ENCODE data around the gene KIF6. TPM values are rescaled to one million over a fixed set of nuclear protein-coding genes. Genes with fewer than 3 reads are reported as not detected.
"Not testable (repeated sequence)": the region's sequence is repeated elsewhere in the genome, so short reads cannot be mapped to it uniquely, and the experiment has no call there.

The KIF6 gene
- total RNA-seq, 4 donors from 2014 or later = 0.47 to 2.3 (median 0.97) TPM

- Histone ChIP-seq H3K27ac (peak overlapping the region in 1 of 4 donors; percentile 62), H3K4me1 (peaks cover 0 to 14% (median 0%) of the 10 kb centered on the region in 3 donors), H3K27me3 (peaks cover 28% of the 10 kb centered on the region), H3K9me3 (no peaks in the 10 kb centered on the region), H3K36me3 (no peaks in the 10 kb centered on the region), H3K4me3 (no peak overlapping the region)
- WGBS, 2 donors (ENCODE audit: low coverage in 1 of 2) = 50 to 58% methylated on average over 2 to 3 of the region's 5 CpGs
- ATAC-seq = peak; percentile 29
- no peak for TF ChIP-seq CTCF (IDR thresholded peaks at IDR 0.05)
- TF ChIP-seq EP300 (IDR thresholded peaks at IDR 0.05) = no peak
- no peak for TF ChIP-seq POLR2A (IDR thresholded peaks at IDR 0.05)
- TF ChIP-seq POLR2AphosphoS5 (IDR thresholded peaks at IDR 0.05) = no peak
Observed at GRCh38 chr6:39295611-39296011, 429.6 kb downstream of the KIF6 start.

DNA sequence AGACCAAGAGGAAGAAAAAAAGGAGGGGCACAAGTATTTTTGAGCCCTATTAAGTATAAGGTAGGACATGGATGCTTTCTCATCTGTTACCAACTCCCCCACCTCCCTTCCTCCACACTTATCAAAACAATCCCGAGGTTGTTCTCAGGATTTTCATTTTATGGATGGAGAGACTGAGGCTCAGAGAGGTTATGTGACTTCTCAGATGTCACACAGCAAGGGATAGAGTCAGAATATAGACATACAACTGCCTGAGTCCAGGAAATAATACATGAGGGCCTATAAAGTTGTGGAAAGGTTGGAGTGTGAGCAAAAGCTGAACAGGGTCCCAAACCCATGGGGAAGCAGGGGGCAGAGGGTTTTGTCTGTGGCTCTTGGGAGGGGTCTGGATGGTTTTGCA is 430.3 kb downstream of the KIF6 start:
- ATAC-seq = no peak
- 50% methylated on average over 1 of the region's 1 CpG for WGBS, 2 donors (ENCODE audit: low coverage in 1 of 2)
- Histone ChIP-seq H3K27me3 (peaks cover 21% of the 10 kb centered on the region), H3K9me3 (no peaks in the 10 kb centered on the region), H3K4me1 (peaks cover 0 to 14% (median 0%) of the 10 kb centered on the region in 3 donors), H3K27ac (peak overlapping the region in 1 of 4 donors; percentile 62), H3K36me3 (no peaks in the 10 kb centered on the region), H3K4me3 (no peak overlapping the region)
- TF ChIP-seq POLR2A (IDR thresholded peaks at IDR 0.05) (no peak), CTCF (IDR thresholded peaks at IDR 0.05) (no peak), POLR2AphosphoS5 (IDR thresholded peaks at IDR 0.05) (no peak), EP300 (IDR thresholded peaks at IDR 0.05) (no peak)

GRCh38 chr6:39294133-39294532 is 431.1 kb downstream of the KIF6 start:
- 80% methylated on average over 1 of the region's 5 CpGs; no CpG with 5 or more reads in 1 of the 2 donors for WGBS, 2 donors (ENCODE audit: low coverage in 1 of 2)

GRCh38 chr6:39292637-39293036 is 432.6 kb downstream of the KIF6 start:
- WGBS, 2 donors (ENCODE audit: low coverage in 1 of 2) = 57 to 80% methylated on average over 1 to 3 of the region's 6 CpGs
- Histone ChIP-seq H3K27ac (no peak overlapping the region), H3K4me1 (peaks cover 0 to 14% (median 0%) of the 10 kb centered on the region in 3 donors), H3K9me3 (no peaks in the 10 kb centered on the region), H3K27me3 (peaks cover 14% of the 10 kb centered on the region), H3K4me3 (no peak overlapping the region), H3K36me3 (no peaks in the 10 kb centered on the region)
- ATAC-seq = no peak
- no peak for TF ChIP-seq EP300 (IDR thresholded peaks at IDR 0.05)
- TF ChIP-seq POLR2A (IDR thresholded peaks at IDR 0.05) = no peak
- TF ChIP-seq CTCF (IDR thresholded peaks at IDR 0.05) = no peak
- TF ChIP-seq POLR2AphosphoS5 (IDR thresholded peaks at IDR 0.05) = no peak

More at GRCh38 chr6:39294133-39294532, 431.1 kb downstream of the KIF6 start:
- TF ChIP-seq POLR2A (IDR thresholded peaks at IDR 0.05) (no peak), POLR2AphosphoS5 (IDR thresholded peaks at IDR 0.05) (no peak)
- Histone ChIP-seq H3K9me3 (no peaks in the 10 kb centered on the region), H3K27ac (no peak overlapping the region), H3K27me3 (peaks cover 14% of the 10 kb centered on the region), H3K4me3 (no peak overlapping the region), H3K36me3 (no peaks in the 10 kb centered on the region), H3K4me1 (peaks cover 0 to 14% (median 0%) of the 10 kb centered on the region in 3 donors)
- no peak for ATAC-seq

DNA sequence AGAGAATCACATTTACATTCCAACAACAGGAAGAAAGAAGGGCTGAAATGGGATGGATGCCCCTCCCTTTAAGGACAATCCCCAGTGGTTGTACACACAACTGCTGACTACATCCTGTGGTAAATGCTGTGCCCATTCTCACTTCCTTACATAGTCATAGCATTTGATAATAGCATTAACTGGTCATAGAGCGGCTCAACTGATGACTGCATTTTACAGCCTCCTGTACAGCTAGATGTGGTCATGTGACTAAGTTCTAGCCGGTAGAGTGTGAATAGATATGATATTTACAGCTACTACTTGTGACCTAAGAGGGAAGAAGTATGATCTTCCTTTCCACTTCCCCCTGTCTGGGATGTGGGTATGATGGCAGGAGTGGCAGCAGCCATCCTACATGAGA is 435.7 kb downstream of the KIF6 start:
- H3K27me3 ChIP-seq = peaks cover 14% of the 10 kb centered on the region
- no peak for TF ChIP-seq EP300 (IDR thresholded peaks at IDR 0.05)
- no peak for TF ChIP-seq POLR2A (IDR thresholded peaks at IDR 0.05)
- no peak for TF ChIP-seq POLR2AphosphoS5 (IDR thresholded peaks at IDR 0.05)
- H3K4me3 ChIP-seq = no peak overlapping the region
- no peak overlapping the region for H3K27ac ChIP-seq
- ATAC-seq = no peak
- H3K4me1 ChIP-seq = no peaks in the 10 kb centered on the region
- H3K9me3 ChIP-seq = no peaks in the 10 kb centered on the region
- no peaks in the 10 kb centered on the region for H3K36me3 ChIP-seq
- 75 to 81% methylated on average over 2 of the region's 2 CpGs for whole genome bisulfite sequencing, 2 donors (ENCODE audit: low coverage in 1 of 2)

- H3K36me3 ChIP-seq = no peaks in the 10 kb centered on the region
- no peaks in the 10 kb centered on the region for H3K4me1 ChIP-seq
- peaks cover 10% of the 10 kb centered on the region for H3K27me3 ChIP-seq
- H3K4me3 ChIP-seq = no peak overlapping the region
- WGBS, 2 donors (ENCODE audit: low coverage in 1 of 2) = 83 to 85% methylated on average over 2 to 3 of the region's 3 CpGs
- H3K27ac ChIP-seq = no peak overlapping the region
- TF ChIP-seq CTCF (IDR thresholded peaks at IDR 0.05) = no peak
- TF ChIP-seq POLR2A (IDR thresholded peaks at IDR 0.05) = no peak
- no peak for TF ChIP-seq EP300 (IDR thresholded peaks at IDR 0.05)
- no peak for TF ChIP-seq POLR2AphosphoS5 (IDR thresholded peaks at IDR 0.05)
- no peak for ATAC-seq
- H3K9me3 ChIP-seq = no peaks in the 10 kb centered on the region
Observed at GRCh38 chr6:39287601-39288000, 437.6 kb downstream of the KIF6 start.

DNA sequence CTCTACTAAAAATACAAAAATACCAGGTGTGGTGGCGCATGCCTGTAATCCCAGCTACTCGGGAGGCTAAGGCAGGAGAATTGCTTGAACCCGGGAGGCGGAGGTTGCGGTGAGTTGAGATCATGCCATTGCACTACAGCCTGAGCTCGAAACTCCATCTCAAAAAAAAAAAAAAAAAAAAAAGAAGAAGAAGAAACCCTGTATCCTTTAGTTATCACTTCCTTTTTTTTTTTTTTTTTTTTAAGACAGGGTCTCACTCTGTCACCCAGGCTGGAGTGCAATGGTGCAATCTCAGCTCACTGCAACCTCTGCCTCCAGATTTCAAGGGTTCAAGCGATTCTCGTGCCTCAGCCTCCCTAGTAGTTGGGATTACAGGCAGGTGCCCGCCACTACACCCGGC is 438.6 kb downstream of the KIF6 start:
- 80 to 91% methylated on average over 6 to 10 of the region's 10 CpGs for WGBS, 2 donors (ENCODE audit: low coverage in 1 of 2)
- not testable (repeated sequence) for H3K4me1 ChIP-seq, H3K36me3 ChIP-seq, H3K4me3 ChIP-seq, H3K9me3 ChIP-seq, H3K27ac ChIP-seq, ATAC-seq
- H3K27me3 ChIP-seq = peaks cover 15% of the 10 kb centered on the region

All from gastroesophageal sphincter (tissue), 4 donors.